K562 (cell line): ENCODE data around the gene DCLK2. TPM values are rescaled to one million over a fixed set of nuclear protein-coding genes. Genes with fewer than 3 reads are reported as not detected.

Experiments used
- ATAC-seq: fragments of 200-7000 bp; cut with Tn5 transposase; 3 replicates; pipeline ENCODE4 v1.9.1; 2020; ENCODE audit warnings: moderate library complexity
- BruUV-seq: library from RNA; stranded (reverse); fragments of 400-500 nt; replicated peaks from 2 replicates; lab custom pipeline; 2021; lab: Mats Ljungman, UMichigan
- CTCF ChIA-PET: fragments of 300-600 bp; formaldehyde crosslinking; extraction: SDS; loops from one replicate; lab custom pipeline; 2021; ENCODE audit warnings: low intra/inter-chr PET ratio; lab: Yijun Ruan, JAX
- POLR2A ChIA-PET: fragments of 300-600, 350-650 bp; sonication (Branson Sonifier 250); formaldehyde crosslinking; extraction: SDS; loops from one replicate; lab custom pipeline; 2021; ENCODE audit warnings: antibody characterized with exemption, inconsistent platforms; lab: Yijun Ruan, JAX
- DNase-seq, 4 experiments: peaks; one replicate each; pipeline versions ENCODE4 v3.0.0 to v3.0.0-alpha.2; 2011 to 2018; ENCODE audit warnings: low spot score in 3 of 4, mixed read lengths in 3 of 4; ENCODE audit errors: extremely low read depth in 1 of 4
- FAIRE-seq: peaks from 2 replicates; lab custom pipeline; 2011; peaks lifted over from hg19 to GRCh38; lab: Jason Lieb, UNC
- H2AFZ ChIP-seq: 2 replicates; pipeline ENCODE4 v1.6.0; 2011; ENCODE audit warnings: low read depth, low read length, control low read depth, inconsistent platforms
- H3K27ac ChIP-seq: fragments of 200-600 bp; 3 replicates; pipeline ENCODE4 v1.8.0; 2011; ENCODE audit warnings: low read depth, mild to moderate bottlenecking, control low read depth, inconsistent platforms, low read length, moderate library complexity, mixed read lengths; ENCODE audit errors: extremely low read depth
- H3K27me3 ChIP-seq, 2 experiments: fragments of 300-600 bp in 1 of 2; 2 replicates in 1 of 2; 3 replicates in 1 of 2; pipeline versions ENCODE4 v1.6.0 to v1.8.0; 2011; ENCODE audit warnings: inconsistent platforms in 2 of 2, low read length in 2 of 2, mild to moderate bottlenecking in 1 of 2, mixed read lengths in 1 of 2, moderate library complexity in 1 of 2; ENCODE audit not compliant: control insufficient read depth in 2 of 2, insufficient read depth in 2 of 2
- H3K36me3 ChIP-seq: fragments of 300-600 bp; 3 replicates; pipeline ENCODE4 v1.8.0; 2011; ENCODE audit warnings: mild to moderate bottlenecking, low read length, inconsistent platforms; ENCODE audit not compliant: control insufficient read depth, insufficient read depth
- H3K4me1 ChIP-seq, 2 experiments: fragments of 200-600 bp in 1 of 2; replicated peaks in 1 of 2; 2 replicates in 1 of 2; 3 replicates in 1 of 2; pipeline versions ENCODE4 v1.5.1 to v1.8.0; 2011; ENCODE audit warnings: inconsistent platforms in 2 of 2, low read length in 2 of 2, mild to moderate bottlenecking in 1 of 2, mixed read lengths in 1 of 2, moderate library complexity in 1 of 2; ENCODE audit not compliant: control insufficient read depth in 2 of 2, insufficient read depth in 2 of 2
- H3K4me2 ChIP-seq: 2 replicates; pipeline ENCODE4 v1.6.1; 2011; ENCODE audit warnings: low read length, control low read depth, inconsistent platforms, mixed read lengths; ENCODE audit not compliant: insufficient read depth
- H3K4me3 ChIP-seq: fragments of 200-600 bp; sonication (generic), shearing (Covaris generic); 2 replicates; pipeline ENCODE4 v1.5.1; 2016; ENCODE audit warnings: control low read depth, inconsistent platforms
- H3K79me2 ChIP-seq: fragments of 200-600 bp; 3 replicates; pipeline ENCODE4 v1.8.0; 2011; ENCODE audit warnings: low read length, inconsistent platforms; ENCODE audit not compliant: control insufficient read depth, insufficient read depth
- H3K9ac ChIP-seq, 2 experiments: 2 replicates each; pipeline versions ENCODE4 v1.6.0 to v1.6.1; 2011; ENCODE audit warnings: low read depth in 2 of 2, low read length in 2 of 2, control low read depth in 1 of 2, inconsistent platforms in 1 of 2, mild to moderate bottlenecking in 1 of 2, mixed read lengths in 1 of 2; ENCODE audit not compliant: insufficient read depth in 1 of 2
- H3K9me1 ChIP-seq: one replicate; pipeline ENCODE4 v1.6.0; 2011; ENCODE audit warnings: inconsistent platforms, mild to moderate bottlenecking, low read length, moderate library complexity; ENCODE audit not compliant: control insufficient read depth, insufficient read depth
- H3K9me3 ChIP-seq: replicated peaks from 2 replicates; pipeline ENCODE4 v1.5.1; 2011; ENCODE audit warnings: low read depth, low read length, inconsistent platforms; ENCODE audit not compliant: control insufficient read depth, insufficient read depth
- H4K20me1 ChIP-seq: replicated peaks from 2 replicates; pipeline ENCODE4 v1.6.1; 2011; ENCODE audit warnings: low read length, inconsistent platforms, mixed read lengths; ENCODE audit not compliant: control insufficient read depth, insufficient read depth
- ADNP ChIP-seq: fragments of 200-800 bp; sonication (Bioruptor generic); IDR thresholded peaks from 2 replicates; pipeline ENCODE4 v1.6.1; 2016; ENCODE audit warnings: missing genetic modification characterization, missing compliant biosample characterization
- MLLT1 ChIP-seq, 2 experiments: fragments of 450-650 bp; IDR thresholded peaks; 2 replicates each; pipeline ENCODE4 v1.6.1; 2016
- NFIX ChIP-seq: fragments of 250-450 bp; sonication (Bioruptor Pico); IDR thresholded peaks from 2 replicates; pipeline ENCODE4 v1.4.0; 2020; ENCODE audit warnings: low read depth, mild to moderate bottlenecking, moderate library complexity
- NFRKB ChIP-seq: fragments of 450-650 bp; IDR thresholded peaks from 2 replicates; pipeline ENCODE4 v1.6.1; 2016; ENCODE audit warnings: low read depth
- PRMT5 ChIP-seq: sonication (generic); formaldehyde crosslinking; IDR thresholded peaks from 2 replicates; pipeline ENCODE4 v1.5.0; 2020; ENCODE audit warnings: missing genetic modification reagents
- SIN3A ChIP-seq, 2 experiments: fragments of 150-350 bp in 1 of 2; IDR thresholded peaks; 2 replicates each; pipeline ENCODE4 v1.6.1; 2011 to 2016; ENCODE audit warnings: borderline replicate concordance in 2 of 2, low read depth in 2 of 2, low read length in 2 of 2, mild to moderate bottlenecking in 2 of 2, moderate library complexity in 2 of 2; ENCODE audit not compliant: control insufficient read depth in 1 of 2
- SMARCE1 ChIP-seq: fragments of 450-650 bp; IDR thresholded peaks from 2 replicates; pipeline ENCODE4 v1.7.1; 2016; ENCODE audit warnings: mild to moderate bottlenecking
- TARDBP ChIP-seq: fragments of 450-650 bp; IDR thresholded peaks from 2 replicates; pipeline ENCODE4 v1.6.1; 2016
- ZFPM2 ChIP-seq: fragments of 250-450 bp; sonication (Bioruptor Pico); IDR thresholded peaks from 2 replicates; pipeline ENCODE4 v1.5.1; 2022; ENCODE audit warnings: mild to moderate bottlenecking
- ZNF121 ChIP-seq: sonication (generic); formaldehyde crosslinking; conservative IDR thresholded peaks from 2 replicates; pipeline ENCODE4 v1.8.0; 2022; ENCODE audit warnings: missing genetic modification reagents
- ZNF408 ChIP-seq: fragments of 250-450 bp; sonication (Bioruptor Pico); IDR thresholded peaks from 2 replicates; pipeline ENCODE4 v1.4.0; 2020; ENCODE audit warnings: low read depth, mild to moderate bottlenecking, moderate library complexity
- in situ Hi-C: fragments of 300-500 bp; cut with MboI; formaldehyde crosslinking; loops from 4 replicates; pipeline ENCODE4 v1.15.0; 2018; ENCODE audit warnings: inconsistent platforms, mixed read lengths
- intact Hi-C: fragments of 100-400 bp; cut with micrococcal nuclease; formaldehyde crosslinking; loops from 2 replicates; pipeline ENCODE4 v1.14.2; 2022
- polyA plus RNA-seq, 8 experiments: library from polyadenylated mRNA; depleted of rRNA in 4 of 8; stranded (reverse) in 5 of 8; unstranded in 3 of 8; fragments of >200 nt; fragmentation: Nextera tagmentation in 2 of 8; fragmentation: Illumina TruSeq in 1 of 8; extraction: Ambion mirVana in 2 of 8; extraction: Trizol in 1 of 8; gene quantifications; 2 replicates each; pipeline versions ENCODE4 v1.2.1 to v1.2.3, GENCODE V29; 2011 to 2014; ENCODE audit warnings: inconsistent platforms in 1 of 8, missing spikeins in 1 of 8
- total RNA-seq, 7 experiments: library from RNA; depleted of rRNA in 6 of 7; stranded (reverse); fragments of >200 nt in 6 of 7; fragmentation: Illumina TruSeq in 2 of 7; extraction: Trizol in 2 of 7; gene quantifications; 2 replicates each; pipeline versions ENCODE4 v1.2.1 to v1.2.3, GENCODE V29; 2011 to 2021; ENCODE audit warnings: low replicate concordance in 1 of 7
- TF ChIP-seq, protein P1 (sequence below): sonication (generic); formaldehyde crosslinking; IDR thresholded peaks from 2 replicates; pipeline ENCODE4 v1.8.1; 2023; ENCODE audit warnings: mild to moderate bottlenecking, missing genetic modification reagents

The DCLK2 gene
- total and polyA plus RNA-seq, 9 of the 15 experiments (the other 6 are each of a cell fraction or from before 2014, with no cell fraction given): not detected

- no peak for TF ChIP-seq ZNF408 (CRISPR knock-in tag)
- no peak for TF ChIP-seq SIN3A (IDR thresholded peaks at IDR 0.05; ENCODE audit: borderline replicate concordance in 2 of 2, control insufficient read depth in 1 of 2, low read depth in 2 of 2, low read length in 2 of 2)
- TF ChIP-seq, protein P1, sequence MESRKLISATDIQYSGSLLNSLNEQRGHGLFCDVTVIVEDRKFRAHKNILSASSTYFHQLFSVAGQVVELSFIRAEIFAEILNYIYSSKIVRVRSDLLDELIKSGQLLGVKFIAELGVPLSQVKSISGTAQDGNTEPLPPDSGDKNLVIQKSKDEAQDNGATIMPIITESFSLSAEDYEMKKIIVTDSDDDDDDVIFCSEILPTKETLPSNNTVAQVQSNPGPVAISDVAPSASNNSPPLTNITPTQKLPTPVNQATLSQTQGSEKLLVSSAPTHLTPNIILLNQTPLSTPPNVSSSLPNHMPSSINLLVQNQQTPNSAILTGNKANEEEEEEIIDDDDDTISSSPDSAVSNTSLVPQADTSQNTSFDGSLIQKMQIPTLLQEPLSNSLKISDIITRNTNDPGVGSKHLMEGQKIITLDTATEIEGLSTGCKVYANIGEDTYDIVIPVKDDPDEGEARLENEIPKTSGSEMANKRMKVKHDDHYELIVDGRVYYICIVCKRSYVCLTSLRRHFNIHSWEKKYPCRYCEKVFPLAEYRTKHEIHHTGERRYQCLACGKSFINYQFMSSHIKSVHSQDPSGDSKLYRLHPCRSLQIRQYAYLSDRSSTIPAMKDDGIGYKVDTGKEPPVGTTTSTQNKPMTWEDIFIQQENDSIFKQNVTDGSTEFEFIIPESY (CRISPR knock-in tag): no peak
- no peak for TF ChIP-seq TARDBP
Observed at GRCh38 chr4:150136036-150136435, 57.8 kb downstream of the DCLK2 start (continued).

GRCh38 chr4:150136481-150136880 is 58.2 kb downstream of the DCLK2 start:
- in situ Hi-C loops (no loop called here), intact Hi-C loops (no loop called here)
- Histone ChIP-seq H3K4me1 (no peaks in the 10 kb centered on the region), H3K79me2 (no peaks in the 10 kb centered on the region), H3K9me3 (no peaks in the 10 kb centered on the region), H2AFZ (no peak overlapping the region), H4K20me1 (no peaks in the 10 kb centered on the region), H3K9me1 (no peaks in the 10 kb centered on the region), H3K4me2 (no peak overlapping the region), H3K36me3 (no peaks in the 10 kb centered on the region), H3K27me3 (no peaks in the 10 kb centered on the region; a peak in 1 of 5 replicates), H3K4me3 (no peak overlapping the region), H3K27ac (no peak overlapping the region), H3K9ac (no peak overlapping the region)
- DNase-seq (no peak), ATAC-seq (no peak), FAIRE-seq (no peak)
- TF ChIP-seq ZNF121: no peak
- TF ChIP-seq MLLT1 (IDR thresholded peaks at IDR 0.05): no peak
- no peak for TF ChIP-seq ADNP
- TF ChIP-seq SMARCE1: no peak
- no peak for TF ChIP-seq PRMT5 (CRISPR knock-in tag)
- no peak for TF ChIP-seq NFRKB
- no peak for TF ChIP-seq ZFPM2 (CRISPR knock-in tag)
- TF ChIP-seq NFIX (CRISPR knock-in tag): no peak
- POLR2A ChIA-PET: no interaction called here
- BruUV-seq: no TSS peak
- CTCF ChIA-PET: no interaction called here
